Measurements from ENCODE around the gene TAMALIN. TPM values are rescaled to one million over a fixed set of nuclear protein-coding genes. Genes with fewer than 3 reads are reported as not detected.
A peak's percentile ranks its signal among the peaks of the same experiment; 100 is the strongest.

The TAMALIN gene
- total RNA-seq, 4 donors from 2014 or later: 11.5 to 14.5 (median 12.5) TPM

DNA sequence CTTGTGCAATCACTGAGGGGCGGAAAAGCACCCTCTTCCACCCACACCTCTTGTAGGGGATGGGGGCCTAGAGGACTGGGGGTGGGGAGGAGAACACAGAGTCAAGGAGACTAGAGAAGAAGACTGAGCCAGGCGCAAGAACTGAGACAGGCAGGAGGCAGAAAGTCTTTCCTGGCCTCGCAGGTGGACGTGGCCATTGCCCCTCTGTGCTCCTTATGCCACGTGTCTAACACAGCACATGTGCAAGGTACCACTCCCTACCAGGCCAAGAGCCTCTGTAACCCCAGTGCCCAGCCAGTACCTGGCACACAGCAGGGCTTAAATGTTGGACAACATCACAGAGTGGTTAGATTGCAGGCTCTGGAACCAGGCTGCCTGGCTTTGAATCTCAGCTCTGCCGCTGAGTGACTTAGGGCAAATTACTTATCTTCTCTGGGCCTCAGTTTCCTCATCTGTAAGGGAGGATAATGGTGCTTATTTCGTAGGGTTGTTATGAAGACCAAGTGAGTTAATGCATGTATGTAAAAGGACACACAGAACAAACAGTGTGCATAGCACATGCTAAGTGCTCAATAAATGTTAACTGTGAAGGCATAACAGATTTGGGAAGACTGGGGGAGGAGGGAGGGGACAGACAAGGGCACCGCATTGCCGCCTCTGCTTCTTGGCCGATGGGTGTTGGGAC is 1.4 kb upstream of the TAMALIN start:
- H3K4me1 ChIP-seq: peaks cover 45% of the 10 kb centered on the region
- no peak overlapping the region for H3K27ac ChIP-seq
- peaks cover 5% of the 10 kb centered on the region for H3K36me3 ChIP-seq
- 85% methylated on average over 9 of the region's 10 CpGs for WGBS
- no peaks in the 10 kb centered on the region for H3K27me3 ChIP-seq
- H3K4me3 ChIP-seq: no peak overlapping the region
- no peak for DNase-seq (ENCODE audit: low spot score in 2 of 2)
- TF ChIP-seq POLR2A (IDR thresholded peaks at IDR 0.05) (no peak), EP300 (IDR thresholded peaks at IDR 0.05) (no peak), POLR2AphosphoS5 (IDR thresholded peaks at IDR 0.05) (no peak)
- TF ChIP-seq, protein P1, sequence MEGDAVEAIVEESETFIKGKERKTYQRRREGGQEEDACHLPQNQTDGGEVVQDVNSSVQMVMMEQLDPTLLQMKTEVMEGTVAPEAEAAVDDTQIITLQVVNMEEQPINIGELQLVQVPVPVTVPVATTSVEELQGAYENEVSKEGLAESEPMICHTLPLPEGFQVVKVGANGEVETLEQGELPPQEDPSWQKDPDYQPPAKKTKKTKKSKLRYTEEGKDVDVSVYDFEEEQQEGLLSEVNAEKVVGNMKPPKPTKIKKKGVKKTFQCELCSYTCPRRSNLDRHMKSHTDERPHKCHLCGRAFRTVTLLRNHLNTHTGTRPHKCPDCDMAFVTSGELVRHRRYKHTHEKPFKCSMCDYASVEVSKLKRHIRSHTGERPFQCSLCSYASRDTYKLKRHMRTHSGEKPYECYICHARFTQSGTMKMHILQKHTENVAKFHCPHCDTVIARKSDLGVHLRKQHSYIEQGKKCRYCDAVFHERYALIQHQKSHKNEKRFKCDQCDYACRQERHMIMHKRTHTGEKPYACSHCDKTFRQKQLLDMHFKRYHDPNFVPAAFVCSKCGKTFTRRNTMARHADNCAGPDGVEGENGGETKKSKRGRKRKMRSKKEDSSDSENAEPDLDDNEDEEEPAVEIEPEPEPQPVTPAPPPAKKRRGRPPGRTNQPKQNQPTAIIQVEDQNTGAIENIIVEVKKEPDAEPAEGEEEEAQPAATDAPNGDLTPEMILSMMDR (IDR thresholded peaks at IDR 0.05): no peak
- H3K9me3 ChIP-seq: no peaks in the 10 kb centered on the region

DNA sequence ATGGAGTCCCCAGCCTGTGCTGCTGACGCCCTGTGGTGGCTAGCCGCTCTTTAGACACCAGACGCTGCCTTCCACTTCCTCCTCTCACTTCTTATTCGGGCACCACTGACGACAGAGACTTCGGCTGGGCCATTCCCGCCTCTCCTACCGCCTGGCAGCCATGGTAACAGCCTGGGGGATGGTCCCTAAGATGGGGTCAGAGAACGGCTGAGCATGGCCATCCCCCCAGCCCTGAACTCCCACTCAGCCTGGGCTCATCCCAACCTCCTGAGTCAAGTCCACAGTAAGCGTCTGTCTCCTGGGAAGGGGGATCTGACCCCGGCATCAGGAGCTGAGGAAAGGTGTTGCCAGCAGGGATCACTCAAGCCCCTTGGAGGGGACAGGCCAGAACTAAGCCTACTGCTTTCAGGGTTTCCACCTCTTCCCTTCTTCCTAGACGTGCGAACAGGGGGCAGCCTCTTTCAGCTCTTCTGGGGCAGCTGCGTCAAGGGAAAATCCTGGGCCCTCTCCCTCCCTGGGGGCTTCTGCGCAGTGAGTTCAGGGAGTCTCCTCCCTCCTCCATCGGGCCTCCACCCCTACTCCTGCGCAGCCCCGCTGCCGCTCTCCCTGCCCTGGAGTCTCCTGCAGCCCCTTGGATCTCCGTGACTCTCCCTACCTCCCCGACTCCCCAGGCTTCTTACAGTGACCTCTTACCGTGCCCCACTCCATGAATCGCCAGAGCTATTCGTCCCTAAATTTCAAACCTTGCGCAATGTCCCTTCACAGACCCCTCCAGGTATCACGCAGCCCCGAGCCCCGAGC is 643 bp upstream of the TAMALIN start:
- TF ChIP-seq POLR2AphosphoS5 (IDR thresholded peaks at IDR 0.05) (no peak), POLR2A (IDR thresholded peaks at IDR 0.05) (no peak), EP300 (IDR thresholded peaks at IDR 0.05) (no peak)
- TF ChIP-seq, protein P1 (IDR thresholded peaks at IDR 0.05): no peak
- Histone ChIP-seq H3K4me3 (peak overlapping the region; percentile 79), H3K4me1 (peaks cover 53% of the 10 kb centered on the region), H3K36me3 (no peaks in the 10 kb centered on the region), H3K27me3 (no peaks in the 10 kb centered on the region), H3K27ac (peak overlapping the region; percentile 90), H3K9me3 (no peaks in the 10 kb centered on the region)
- WGBS: 36% methylated on average over 28 of the region's 28 CpGs
- peak in 1 of 2 donors; percentile 85 for DNase-seq (ENCODE audit: low spot score in 2 of 2)

GRCh38 chr12:52007158-52007921 is 594 bp downstream of the TAMALIN start:
- H3K4me1 ChIP-seq: peaks cover 58% of the 10 kb centered on the region
- peak in 1 of 2 donors; percentile 85 for DNase-seq (ENCODE audit: low spot score in 2 of 2)
- no peaks in the 10 kb centered on the region for H3K27me3 ChIP-seq
- H3K36me3 ChIP-seq: peaks cover 7% of the 10 kb centered on the region
- H3K4me3 ChIP-seq: peak overlapping the region; percentile 79
- no peaks in the 10 kb centered on the region for H3K9me3 ChIP-seq
- H3K27ac ChIP-seq: peak overlapping the region; percentile 90
- TF ChIP-seq POLR2A (IDR thresholded peaks at IDR 0.05): peak in 1 of 2 donors; percentile 6
- peak in 1 of 3 donors; percentile 11 for TF ChIP-seq POLR2AphosphoS5 (IDR thresholded peaks at IDR 0.05)
- no peak for TF ChIP-seq EP300 (IDR thresholded peaks at IDR 0.05)
- under 1% methylated on average over 20 of the region's 72 CpGs for WGBS

DNA sequence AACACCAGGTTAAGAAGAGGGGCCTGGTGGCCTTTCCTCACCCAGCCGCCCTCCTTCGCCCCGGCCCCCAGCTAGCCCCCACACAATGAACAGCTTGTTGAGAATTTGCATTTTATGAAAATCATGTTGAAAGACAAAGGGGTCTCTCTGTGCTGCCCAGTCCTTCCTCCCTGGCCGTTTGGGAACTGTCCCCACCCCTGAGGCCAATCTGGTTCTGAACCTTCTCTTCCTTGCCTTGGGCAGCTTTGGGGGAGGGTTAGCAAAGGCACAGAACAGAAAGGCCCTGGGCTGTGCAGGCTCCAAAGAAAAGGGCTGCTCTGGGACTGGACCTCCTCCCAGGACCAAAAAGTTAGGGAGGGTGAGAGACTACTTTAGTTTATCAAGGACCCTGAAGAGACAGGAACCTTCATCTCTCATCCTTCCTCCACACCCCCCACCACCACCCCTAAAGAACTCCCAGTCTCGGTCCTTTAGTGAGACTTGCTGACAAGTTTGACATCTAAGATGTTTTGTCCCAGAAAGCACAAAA is 1.3 kb downstream of the TAMALIN start:
- TF ChIP-seq, protein P1 (IDR thresholded peaks at IDR 0.05): no peak
- TF ChIP-seq POLR2A (IDR thresholded peaks at IDR 0.05) (no peak), EP300 (IDR thresholded peaks at IDR 0.05) (no peak), POLR2AphosphoS5 (IDR thresholded peaks at IDR 0.05) (no peak)
- peaks cover 58% of the 10 kb centered on the region for H3K4me1 ChIP-seq
- 88% methylated on average over 5 of the region's 5 CpGs for WGBS
- peak overlapping the region; percentile 79 for H3K4me3 ChIP-seq
- no peaks in the 10 kb centered on the region for H3K9me3 ChIP-seq
- H3K36me3 ChIP-seq: peaks cover 7% of the 10 kb centered on the region
- no peaks in the 10 kb centered on the region for H3K27me3 ChIP-seq
- DNase-seq (ENCODE audit: low spot score in 2 of 2): no peak
- H3K27ac ChIP-seq: peak overlapping the region; percentile 90

DNA sequence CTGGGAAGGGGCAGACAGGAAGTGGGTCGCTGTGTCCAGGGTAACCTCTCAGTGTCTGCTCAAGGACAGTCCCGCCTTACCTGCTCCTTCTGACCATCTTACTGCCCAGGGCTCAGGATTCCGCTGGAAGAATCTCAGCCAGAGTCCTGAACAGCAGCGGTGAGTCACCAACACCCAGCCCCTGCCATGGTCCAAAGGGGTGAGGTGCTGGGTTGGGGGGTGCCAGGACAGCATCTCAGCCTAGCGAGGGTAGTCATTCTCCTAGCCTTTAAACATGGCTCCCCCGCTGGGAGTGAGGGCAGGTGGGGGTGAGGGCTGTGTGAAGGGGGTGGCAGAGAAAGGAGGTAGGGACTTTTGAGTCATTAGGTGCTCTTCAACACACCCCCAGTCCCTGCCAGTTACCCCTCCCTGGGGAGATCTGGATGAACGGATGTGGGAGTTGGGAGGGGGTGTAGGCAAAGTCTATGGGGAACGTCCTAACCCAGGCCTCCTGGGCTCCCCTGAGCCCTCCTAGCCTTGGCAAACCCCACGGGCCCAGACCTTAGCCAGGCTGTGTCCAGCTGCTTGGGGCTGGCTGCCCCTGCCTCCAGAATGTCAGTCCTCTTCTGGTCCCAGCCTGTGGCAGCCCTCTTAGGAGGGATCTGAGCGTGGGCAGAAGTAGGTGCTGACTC is 2.5 kb downstream of the TAMALIN start:
- WGBS: 61% methylated on average over 8 of the region's 10 CpGs

More for the DNA sequence above, 2.5 kb downstream of the TAMALIN start:
- Histone ChIP-seq H3K27me3 (no peaks in the 10 kb centered on the region), H3K36me3 (peaks cover 17% of the 10 kb centered on the region), H3K4me3 (peak overlapping the region; percentile 79), H3K4me1 (peaks cover 55% of the 10 kb centered on the region), H3K27ac (peak overlapping the region; percentile 90), H3K9me3 (no peaks in the 10 kb centered on the region)
- no peak for TF ChIP-seq EP300 (IDR thresholded peaks at IDR 0.05)
- TF ChIP-seq, protein P1 (IDR thresholded peaks at IDR 0.05): no peak
- no peak for TF ChIP-seq POLR2A (IDR thresholded peaks at IDR 0.05)
- TF ChIP-seq POLR2AphosphoS5 (IDR thresholded peaks at IDR 0.05): no peak
- no peak for DNase-seq (ENCODE audit: low spot score in 2 of 2)

Data from suprapubic skin (tissue), 4 donors.